DOHH2 (cell line): ENCODE results near the gene ACTL6B.

Source experiments
- H3F3A ChIP-seq: fragments of 200-600 bp; sonication (generic), shearing (Covaris generic); 2 replicates; pipeline ENCODE4 v1.6.0; 2016; ENCODE audit warnings: antibody characterized with exemption, mild to moderate bottlenecking; ENCODE audit not compliant: control insufficient read depth, insufficient read depth
- H3K27ac ChIP-seq: fragments of 200-600 bp; sonication (generic); 2 replicates; pipeline ENCODE4 v1.5.1; 2014; ENCODE audit warnings: low read depth, mild to moderate bottlenecking, low read length, moderate library complexity
- H3K27me3 ChIP-seq: fragments of 200-600 bp; sonication (generic); 2 replicates; pipeline ENCODE4 v1.6.1; 2014; ENCODE audit warnings: mild to moderate bottlenecking, low read length, mixed read lengths; ENCODE audit not compliant: control insufficient read depth
- H3K36me3 ChIP-seq: fragments of 200-600 bp; sonication (generic); 2 replicates; pipeline ENCODE4 v1.6.1; 2014; ENCODE audit warnings: mild to moderate bottlenecking, low read length, moderate library complexity, mixed read lengths; ENCODE audit not compliant: control insufficient read depth
- H3K4me1 ChIP-seq: fragments of 200-600 bp; sonication (generic); 2 replicates; pipeline ENCODE4 v1.6.1; 2014; ENCODE audit warnings: mild to moderate bottlenecking, low read length, mixed read lengths; ENCODE audit not compliant: control insufficient read depth
- H3K4me2 ChIP-seq: fragments of 200-600 bp; sonication (generic); 2 replicates; pipeline ENCODE4 v1.6.0; 2014; ENCODE audit warnings: mild to moderate bottlenecking, low read length, moderate library complexity
- H3K4me3 ChIP-seq: fragments of 200-600 bp; sonication (generic); 2 replicates; pipeline ENCODE4 v1.5.1; 2014; ENCODE audit warnings: mild to moderate bottlenecking, low read length, mixed read lengths
- H3K79me2 ChIP-seq: fragments of 200-600 bp; sonication (generic); 2 replicates; pipeline ENCODE4 v1.6.1; 2014; ENCODE audit warnings: mild to moderate bottlenecking, low read length, mixed read lengths; ENCODE audit not compliant: control insufficient read depth
- H3K9me2 ChIP-seq: fragments of 200-600 bp; sonication (generic); replicated peaks from 2 replicates; pipeline ENCODE4 v1.6.1; 2014; ENCODE audit warnings: mild to moderate bottlenecking, low read length, mixed read lengths; ENCODE audit not compliant: control insufficient read depth
- H3K9me3 ChIP-seq: fragments of 200-600 bp; sonication (generic); 2 replicates; pipeline ENCODE4 v1.6.1; 2014; ENCODE audit warnings: antibody characterized with exemption, low read length, mixed read lengths; ENCODE audit not compliant: control insufficient read depth, insufficient read depth
- H4K20me1 ChIP-seq: fragments of 200-600 bp; sonication (generic); 2 replicates; pipeline ENCODE4 v1.6.0; 2014; ENCODE audit warnings: low read depth, mild to moderate bottlenecking, antibody characterized with exemption, low read length, moderate library complexity; ENCODE audit not compliant: control insufficient read depth, insufficient read depth
- CTCF ChIP-seq: fragments of 200-600 bp; sonication (generic); IDR thresholded peaks from one replicate; pipeline ENCODE4 v1.5.1; 2014; ENCODE audit warnings: antibody characterized with exemption, mild to moderate bottlenecking, low read depth, low read length; ENCODE audit not compliant: poor library complexity, severe bottlenecking
- EZH2phosphoT487 ChIP-seq: fragments of 200-600 bp; sonication (generic); IDR thresholded peaks from 2 replicates; pipeline ENCODE4 v1.6.1; 2017; ENCODE audit warnings: borderline replicate concordance, mild to moderate bottlenecking, antibody characterized with exemption, low read length, moderate library complexity, mixed read lengths

ACTL6B gene

GRCh38 chr7:100600730-100601038, 55.6 kb downstream of the ACTL6B start:
- Histone ChIP-seq H3K27me3 (peaks cover 24% of the 10 kb centered on the region), H3K36me3 (no peaks in the 10 kb centered on the region), H3K4me1 (peaks cover 18% of the 10 kb centered on the region), H3K4me3 (no peak overlapping the region), H3K27ac (no peak overlapping the region), H3F3A (no peaks in the 10 kb centered on the region), H3K79me2 (no peaks in the 10 kb centered on the region), H3K9me2 (no peaks in the 10 kb centered on the region), H3K4me2 (no peak overlapping the region), H4K20me1 (no peaks in the 10 kb centered on the region), H3K9me3 (no peaks in the 10 kb centered on the region)
- TF ChIP-seq EZH2phosphoT487 (no peak), CTCF (peak; percentile 51)

GRCh38 chr7:100599911-100600729, 56.1 kb downstream of the ACTL6B start:
- no peaks in the 10 kb centered on the region for H3K9me2 ChIP-seq
- no peaks in the 10 kb centered on the region for H3K36me3 ChIP-seq
- H3F3A ChIP-seq: no peaks in the 10 kb centered on the region
- no peak overlapping the region for H3K4me3 ChIP-seq
- H4K20me1 ChIP-seq: no peaks in the 10 kb centered on the region
- peaks cover 13% of the 10 kb centered on the region for H3K4me1 ChIP-seq
- H3K27ac ChIP-seq: no peak overlapping the region
- H3K9me3 ChIP-seq: no peaks in the 10 kb centered on the region
- TF ChIP-seq CTCF (peak; percentile 94), EZH2phosphoT487 (no peak)
- H3K79me2 ChIP-seq: no peaks in the 10 kb centered on the region
- H3K4me2 ChIP-seq: no peak overlapping the region
- H3K27me3 ChIP-seq: peaks cover 18% of the 10 kb centered on the region

GRCh38 chr7:100598425-100598824, 57.8 kb downstream of the ACTL6B start:
- Histone ChIP-seq H3K9me3 (no peaks in the 10 kb centered on the region), H3K36me3 (no peaks in the 10 kb centered on the region), H3F3A (no peaks in the 10 kb centered on the region), H3K27me3 (peaks cover 12% of the 10 kb centered on the region; the same call in 1 of the 2 replicates), H3K79me2 (no peaks in the 10 kb centered on the region), H3K27ac (no peak overlapping the region), H4K20me1 (no peaks in the 10 kb centered on the region), H3K4me2 (no peak overlapping the region), H3K4me1 (no peaks in the 10 kb centered on the region; the same call in 1 of the 2 replicates), H3K9me2 (no peaks in the 10 kb centered on the region), H3K4me3 (no peak overlapping the region)
- TF ChIP-seq EZH2phosphoT487: no peak
- TF ChIP-seq CTCF: no peak
